ENCODE results near the gene AQP12B.
"Not testable (repeated sequence)": the region's sequence is repeated elsewhere in the genome, so short reads cannot be mapped to it uniquely, and the experiment has no call there.

Gene AQP12B

DNA sequence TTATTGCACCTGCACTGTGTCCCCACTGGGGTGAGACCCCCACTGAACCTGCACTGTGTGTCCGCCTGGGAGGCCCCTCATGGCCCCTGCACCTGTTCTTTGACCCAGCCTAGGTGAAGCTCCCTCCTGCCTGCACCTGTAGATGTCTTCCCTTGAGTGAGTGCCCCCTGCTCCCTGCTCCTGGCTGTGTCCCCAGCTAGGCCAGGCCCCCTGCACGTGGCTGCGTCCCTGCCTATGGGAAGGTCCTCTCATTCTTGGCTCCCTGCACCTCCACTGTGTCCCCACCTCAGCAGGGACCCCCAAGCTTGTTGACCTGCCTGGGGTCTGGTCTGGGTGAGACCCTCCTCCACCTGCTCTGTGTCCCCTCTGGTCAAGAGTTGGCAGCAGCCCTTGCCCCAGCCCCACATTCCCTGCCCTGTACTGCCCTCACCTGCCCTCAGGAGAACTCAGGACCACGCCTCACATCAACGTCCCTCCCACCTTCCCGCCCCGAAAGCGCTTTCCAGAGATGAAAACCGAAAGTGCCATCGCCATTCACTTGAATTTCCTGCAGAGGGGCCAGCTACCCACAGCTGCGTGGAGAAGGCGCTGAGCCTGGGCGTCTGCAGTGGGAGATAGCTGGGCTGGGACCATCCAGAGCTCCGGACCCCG, 769 bp upstream of the AQP12B start:
- not testable (repeated sequence) for DNase-seq (ENCODE audit: low spot score)

DNA sequence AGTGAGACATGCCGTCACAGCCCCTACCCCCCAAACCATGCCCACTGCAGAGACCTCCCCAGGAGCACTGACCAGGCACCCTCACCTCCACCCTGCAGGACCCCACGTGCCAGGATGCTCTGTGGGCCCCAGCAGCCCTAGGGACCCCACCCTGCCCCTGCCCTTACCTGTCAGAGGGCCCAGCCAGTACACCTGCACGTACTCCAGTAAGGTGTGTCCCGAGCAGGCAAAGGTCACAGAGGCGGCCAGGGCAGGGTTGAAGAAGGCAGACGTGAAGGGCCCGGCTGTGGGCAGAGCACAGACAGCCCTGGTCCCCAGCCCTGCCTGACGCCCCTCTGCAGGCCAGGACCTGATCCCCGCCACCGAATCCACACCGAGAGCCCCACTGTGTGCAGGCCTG, 2.5 kb downstream of the AQP12B start:
- DNase-seq (ENCODE audit: low spot score) = not testable (repeated sequence)

DNA sequence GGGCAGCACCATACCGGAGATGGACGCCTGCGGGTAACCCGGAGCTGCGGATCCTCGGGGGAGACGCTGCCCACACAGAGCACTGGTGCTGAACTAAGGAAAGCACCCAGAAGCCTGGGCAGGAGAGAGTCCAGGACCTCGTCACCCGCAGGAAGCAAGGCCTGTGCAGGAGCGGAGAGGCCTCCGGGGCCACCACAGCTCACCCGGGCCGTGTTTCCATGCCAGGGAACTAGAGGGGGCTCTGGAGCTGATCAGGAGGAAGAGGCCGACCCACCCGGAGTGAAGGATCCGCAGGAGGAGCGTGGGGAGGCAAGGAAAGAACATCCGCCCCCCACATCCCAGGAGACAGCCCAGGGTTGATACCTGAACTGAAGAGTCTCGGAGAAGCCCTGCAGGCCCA, 3.8 kb downstream of the AQP12B start:
- not testable (repeated sequence) for DNase-seq (ENCODE audit: low spot score)

DNA sequence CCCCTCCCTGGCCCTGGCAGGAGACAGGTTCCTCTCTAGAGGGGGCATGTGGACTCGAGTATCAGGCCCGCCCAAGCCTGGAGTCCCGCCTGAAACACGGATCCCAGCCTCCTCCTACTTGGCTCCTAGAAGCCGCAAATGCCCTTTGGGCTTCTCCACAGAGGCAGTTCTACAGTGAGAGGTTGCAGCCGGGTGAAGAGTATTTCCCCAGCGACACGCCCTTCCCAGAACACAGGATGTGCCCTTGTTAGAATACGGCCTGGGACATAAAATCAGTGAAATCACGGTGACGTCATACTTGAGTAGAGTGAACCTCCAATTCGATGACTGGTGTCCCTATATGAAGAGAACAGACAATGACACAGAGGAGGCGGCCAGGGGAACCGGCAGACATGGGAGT, 4.6 kb downstream of the AQP12B start:
- not testable (repeated sequence) for DNase-seq (ENCODE audit: low spot score)

DNA sequence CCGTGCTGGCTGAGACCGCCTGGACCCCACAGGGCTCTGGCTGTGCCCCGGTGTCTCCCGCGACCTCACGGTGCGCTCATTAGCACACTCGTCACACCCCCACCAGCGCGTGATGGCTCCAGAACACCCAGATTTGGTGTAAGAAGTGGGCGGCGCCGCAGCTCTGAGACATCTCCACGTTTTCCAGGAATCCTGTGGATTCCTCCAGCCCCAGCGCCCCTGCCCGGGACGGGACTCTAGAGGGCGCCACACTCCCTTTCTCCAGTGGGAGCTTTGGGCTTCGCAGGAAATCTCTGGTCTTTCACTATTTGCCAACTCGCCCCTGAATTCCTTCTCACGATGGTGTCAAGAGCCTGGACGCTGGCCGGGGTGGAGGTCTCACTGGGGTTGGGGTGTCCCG, 7.3 kb downstream of the AQP12B start:
- not testable (repeated sequence) for DNase-seq (ENCODE audit: low spot score)

DNA sequence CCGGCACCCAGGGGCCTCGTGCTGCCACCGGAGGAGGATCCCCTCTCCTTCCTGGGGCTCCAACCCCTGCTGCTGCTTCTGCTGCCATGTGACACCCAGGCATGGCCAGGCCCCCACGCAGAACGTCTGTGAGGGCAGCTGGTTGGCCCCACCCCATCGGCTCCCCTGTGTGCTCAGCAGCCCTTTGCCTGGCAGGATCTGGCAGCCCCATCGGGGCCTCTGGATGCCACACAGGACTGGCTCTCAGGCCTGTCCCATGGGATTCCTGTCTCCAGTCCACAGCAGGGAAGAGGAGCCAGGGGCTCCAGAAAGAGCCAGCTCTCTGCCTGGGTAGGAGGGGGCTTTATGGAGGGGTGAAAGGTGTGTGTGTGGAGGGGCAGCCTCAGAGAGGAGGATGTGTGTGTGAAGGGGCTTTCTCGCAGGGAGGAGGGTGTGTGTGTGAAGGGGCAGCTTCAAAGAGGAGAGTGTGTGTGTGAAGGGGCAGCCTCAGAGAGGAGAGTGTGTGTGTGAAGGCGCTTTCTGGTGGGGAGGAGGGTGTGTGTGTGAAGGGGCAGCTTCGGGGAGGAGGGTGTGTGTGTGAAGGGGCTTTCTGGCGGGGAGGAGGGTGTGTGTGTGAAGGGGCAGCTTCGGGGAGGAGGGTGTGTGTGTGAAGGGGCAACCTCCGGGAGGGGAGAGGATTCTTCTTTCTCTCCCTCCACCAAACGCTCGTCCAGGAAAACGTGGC, 8.1 kb downstream of the AQP12B start:
- DNase-seq (ENCODE audit: low spot score) = not testable (repeated sequence)

DNA sequence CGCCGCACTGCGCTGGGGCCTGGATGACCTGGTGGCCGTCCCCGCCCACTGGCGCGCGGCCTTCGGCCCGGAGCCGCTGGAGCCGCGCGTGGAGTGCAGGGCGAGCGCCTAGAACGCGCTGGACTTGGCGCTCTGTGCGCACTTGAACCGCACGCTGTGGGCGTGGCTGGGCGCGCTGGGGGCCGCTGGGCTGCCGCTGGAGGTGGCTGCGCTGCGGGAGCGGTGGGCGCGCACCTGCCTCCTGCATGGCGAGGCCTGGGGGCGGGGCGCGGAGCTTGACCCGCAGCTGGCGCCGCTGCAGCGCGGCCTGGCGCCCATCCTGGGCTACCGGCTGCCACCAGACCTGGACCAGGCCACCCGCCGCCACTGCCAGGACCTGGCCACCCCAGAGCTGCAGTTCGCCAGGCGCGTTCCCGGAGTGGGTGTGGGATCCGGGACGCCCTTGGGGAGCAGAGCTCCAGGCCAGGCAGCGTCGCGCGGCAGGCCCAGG, 9.9 kb downstream of the AQP12B start:
- no peak for DNase-seq (ENCODE audit: low spot score)

DNA sequence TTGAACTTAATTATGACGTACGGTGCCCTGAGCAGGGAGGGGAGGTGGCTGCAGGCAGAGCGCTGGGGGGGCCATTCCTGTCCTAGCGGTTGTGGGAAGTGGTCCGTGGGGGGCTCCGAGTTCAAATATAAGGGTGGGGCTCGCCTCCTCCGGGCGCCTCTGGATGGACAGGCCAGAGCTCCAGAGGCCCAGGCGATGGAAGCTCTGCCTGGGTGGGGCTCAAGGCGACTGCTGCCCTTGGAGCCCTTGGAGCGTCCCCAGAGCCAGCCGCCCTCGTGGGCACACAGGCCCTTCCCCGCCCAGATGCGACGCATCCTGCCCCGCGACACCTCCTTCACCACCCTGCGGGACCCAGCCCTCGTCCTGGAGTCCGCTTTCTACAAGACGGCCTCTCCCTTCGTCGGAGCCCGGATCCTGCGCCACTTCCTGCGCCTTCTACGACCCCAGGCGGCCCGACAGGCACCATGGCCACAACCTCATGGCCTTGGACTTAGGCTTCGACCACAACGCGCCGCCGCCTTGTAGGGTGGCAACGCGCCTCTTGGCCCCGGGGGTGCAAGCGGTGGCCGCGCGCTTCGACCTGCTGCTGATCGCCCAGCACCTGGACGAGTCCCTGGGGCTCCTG, 10.5 kb downstream of the AQP12B start:
- DNase-seq (ENCODE audit: low spot score) = no peak

DNA sequence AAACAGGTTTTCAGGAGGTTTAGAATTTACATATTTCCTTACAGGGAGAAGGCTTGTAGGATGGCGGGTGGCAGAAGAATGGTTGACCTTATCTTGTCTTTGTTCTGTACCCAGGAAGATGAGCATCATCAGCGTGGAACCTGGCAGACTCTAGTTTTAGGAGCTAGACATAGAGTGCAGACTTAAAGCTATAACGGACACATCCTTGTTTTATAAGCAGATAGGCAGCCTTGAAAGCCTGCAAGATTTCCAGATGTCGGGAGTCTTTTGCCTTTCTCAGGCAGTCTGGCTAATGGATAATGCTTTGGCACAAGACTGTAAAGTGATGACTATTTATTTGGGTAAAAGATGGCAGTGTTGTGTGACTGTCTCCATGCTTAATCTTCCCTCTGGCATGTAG, 11.7 kb downstream of the AQP12B start:
- no peak for DNase-seq (ENCODE audit: low spot score)

DNA sequence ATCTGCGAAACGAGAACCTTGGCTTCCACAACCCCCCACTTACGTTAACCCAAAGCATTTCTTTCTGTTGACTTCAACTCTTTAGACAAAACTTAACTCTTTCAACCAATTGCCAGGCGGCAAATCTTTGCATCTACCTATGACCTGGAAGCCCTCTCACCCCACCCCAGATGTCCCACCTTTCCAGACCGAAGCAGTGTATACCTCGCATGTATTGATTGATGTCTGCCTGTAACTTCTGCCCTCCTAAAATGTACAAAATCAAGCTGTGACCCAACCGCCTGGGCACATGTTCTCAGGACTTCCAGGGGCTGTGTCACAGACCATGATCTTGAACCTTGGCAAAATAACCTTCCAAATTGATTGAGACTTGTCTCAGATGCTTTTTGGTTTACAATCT, 12.3 kb downstream of the AQP12B start:
- DNase-seq (ENCODE audit: low spot score) = no peak

DNA sequence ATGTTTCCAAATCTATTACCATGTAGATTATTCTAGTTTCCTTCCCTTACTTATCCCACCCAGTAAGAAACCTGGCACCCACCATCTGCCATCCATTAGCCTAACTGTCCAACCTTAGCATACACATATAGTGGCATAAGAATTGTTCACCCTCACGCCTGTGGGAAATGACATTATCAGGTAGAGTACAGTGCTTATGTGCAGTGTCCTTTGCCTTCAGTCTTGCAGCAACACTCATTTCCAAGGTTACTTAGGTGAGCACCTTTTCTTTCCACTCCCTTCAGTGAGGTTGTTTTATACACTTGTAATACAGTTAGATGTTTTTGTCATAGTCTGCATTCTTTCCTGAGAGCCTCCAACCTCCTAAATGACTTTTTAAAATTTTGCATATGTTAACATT, 18.1 kb downstream of the AQP12B start:
- no peak for DNase-seq (ENCODE audit: low spot score)

DNA sequence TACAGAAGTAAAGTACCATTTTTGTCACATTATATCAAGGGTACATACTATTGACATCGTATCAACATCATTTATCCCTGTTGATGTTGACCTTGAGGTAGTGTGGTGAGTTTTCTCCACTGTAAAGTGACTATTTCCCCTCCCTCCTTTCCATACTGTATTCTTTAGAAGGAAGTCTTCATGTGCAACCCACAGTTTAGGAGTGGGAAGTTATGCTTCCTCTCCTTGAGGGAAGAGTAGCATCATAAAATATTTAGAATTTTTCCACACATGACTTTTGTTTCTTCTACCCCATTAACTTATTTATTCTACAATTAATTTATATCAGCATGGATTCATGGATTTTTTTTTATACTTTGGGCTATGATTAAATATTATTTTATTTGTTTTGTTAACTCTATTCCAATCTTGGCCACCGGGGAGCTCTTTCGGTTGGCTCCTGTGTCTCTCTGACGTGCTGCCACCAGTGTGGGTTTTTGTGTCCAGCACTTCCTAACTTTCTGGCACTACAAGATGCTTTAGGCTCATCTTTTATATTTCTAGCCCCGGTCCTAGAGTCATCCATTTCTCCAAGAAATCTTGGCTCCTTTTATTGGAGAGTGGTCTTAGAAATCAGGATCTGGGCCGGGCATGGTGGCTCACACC, 19.0 kb downstream of the AQP12B start:
- no peak for DNase-seq (ENCODE audit: low spot score)

DNA sequence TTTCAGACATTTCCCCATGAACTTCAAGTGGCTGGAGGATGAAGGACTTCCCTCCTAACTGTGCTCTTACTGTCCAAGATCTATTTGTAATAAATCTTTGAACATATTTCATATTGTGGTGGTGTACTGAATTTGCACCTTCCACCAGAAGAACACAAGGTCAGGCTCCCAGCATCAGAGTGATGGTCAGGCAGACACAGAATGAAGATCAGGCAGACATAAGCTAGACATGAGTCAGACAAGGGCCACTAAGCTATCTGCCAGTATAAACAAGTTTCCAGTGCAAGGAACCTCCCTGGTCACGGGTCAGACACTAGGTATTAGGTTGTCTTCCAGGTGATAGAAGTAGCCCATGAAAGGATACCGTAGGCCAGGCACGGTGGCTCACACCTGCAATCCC, 20.0 kb downstream of the AQP12B start:
- no peak for DNase-seq (ENCODE audit: low spot score)

DNA sequence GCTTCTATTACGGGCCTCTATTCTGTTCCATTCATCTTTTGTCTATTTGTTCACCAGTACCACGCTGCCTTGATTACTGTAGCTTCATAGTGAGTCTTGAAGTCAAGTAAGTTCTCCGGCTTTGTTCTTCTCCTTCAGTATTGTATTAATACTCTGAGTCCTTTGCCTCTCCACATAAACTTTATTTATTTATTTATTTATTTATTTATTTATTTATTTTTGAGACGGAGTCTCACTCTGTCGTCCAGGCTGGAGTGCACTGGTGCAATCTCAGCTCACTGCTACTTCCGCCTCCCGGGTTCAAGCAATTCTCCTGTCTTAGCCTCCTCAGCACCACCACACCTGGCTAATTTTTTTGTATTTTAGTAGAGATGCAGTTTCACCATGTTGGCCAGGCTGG, 22.8 kb downstream of the AQP12B start:
- DNase-seq (ENCODE audit: low spot score) = not testable (repeated sequence)

DNA sequence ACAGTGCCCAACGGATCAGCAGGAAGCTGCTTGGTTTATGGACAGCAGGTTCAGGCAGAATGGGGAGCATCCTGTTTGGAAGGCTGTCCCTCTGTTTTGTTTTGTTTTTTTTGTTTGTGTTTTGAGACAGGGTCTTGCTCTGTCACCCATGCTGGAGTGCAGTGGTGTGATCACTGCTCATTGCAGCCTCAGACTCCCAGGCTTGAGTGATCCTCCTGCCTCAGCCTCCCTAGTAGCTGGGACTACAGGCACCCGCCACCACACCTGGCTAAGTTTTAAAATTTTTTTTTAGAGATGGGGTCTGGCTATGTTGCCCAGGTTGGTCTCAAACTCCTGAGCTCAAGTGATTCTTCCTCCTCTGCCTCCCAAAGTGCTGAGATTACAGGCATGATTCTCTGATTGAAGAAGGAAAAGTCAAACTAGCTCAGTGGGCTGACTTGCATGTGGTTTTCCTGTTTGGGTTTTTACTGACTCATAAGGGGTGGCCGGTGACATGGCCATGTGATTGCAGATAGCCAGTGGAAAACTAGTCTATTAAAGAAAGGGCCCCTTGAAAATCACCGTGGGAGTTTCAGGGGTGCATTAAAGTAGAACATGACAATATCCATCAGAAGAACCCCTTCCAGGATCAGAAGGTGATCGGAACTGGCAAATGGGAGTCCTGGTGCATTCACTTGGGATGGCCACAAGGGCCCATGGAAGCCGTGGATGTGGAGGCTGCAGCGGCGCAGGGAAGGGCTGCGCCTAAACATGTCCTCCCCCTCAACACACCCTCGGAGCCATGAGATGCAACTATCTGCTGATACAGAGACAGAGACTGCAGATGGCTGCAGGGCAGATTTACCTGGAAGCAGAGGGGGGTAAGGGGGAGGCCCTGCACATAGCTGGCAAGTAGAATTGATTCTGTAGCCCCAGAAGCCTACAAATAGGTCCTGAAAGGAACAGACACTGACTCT, 26.5 kb downstream of the AQP12B start:
- no peak for DNase-seq (ENCODE audit: low spot score)

DNA sequence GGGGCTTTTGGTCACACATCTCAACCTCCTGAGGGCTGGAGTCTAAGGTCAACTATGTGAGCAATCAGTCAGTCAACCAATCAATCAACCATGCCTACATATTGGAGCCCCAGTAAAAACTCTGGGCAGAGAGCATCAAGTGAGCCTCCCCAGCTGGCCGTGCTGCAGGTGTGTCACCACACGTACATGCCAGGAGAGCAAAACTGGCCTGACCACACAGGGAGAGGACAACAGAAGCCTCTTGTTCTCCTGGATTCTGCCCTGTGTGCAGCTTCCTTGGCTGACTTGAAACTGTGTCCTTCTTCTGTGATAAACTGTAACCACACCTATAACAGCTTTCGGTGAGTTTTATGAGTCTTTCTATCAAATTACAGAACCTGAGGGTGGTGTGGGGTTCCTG, 31.5 kb downstream of the AQP12B start:
- no peak for DNase-seq (ENCODE audit: low spot score)

DNA sequence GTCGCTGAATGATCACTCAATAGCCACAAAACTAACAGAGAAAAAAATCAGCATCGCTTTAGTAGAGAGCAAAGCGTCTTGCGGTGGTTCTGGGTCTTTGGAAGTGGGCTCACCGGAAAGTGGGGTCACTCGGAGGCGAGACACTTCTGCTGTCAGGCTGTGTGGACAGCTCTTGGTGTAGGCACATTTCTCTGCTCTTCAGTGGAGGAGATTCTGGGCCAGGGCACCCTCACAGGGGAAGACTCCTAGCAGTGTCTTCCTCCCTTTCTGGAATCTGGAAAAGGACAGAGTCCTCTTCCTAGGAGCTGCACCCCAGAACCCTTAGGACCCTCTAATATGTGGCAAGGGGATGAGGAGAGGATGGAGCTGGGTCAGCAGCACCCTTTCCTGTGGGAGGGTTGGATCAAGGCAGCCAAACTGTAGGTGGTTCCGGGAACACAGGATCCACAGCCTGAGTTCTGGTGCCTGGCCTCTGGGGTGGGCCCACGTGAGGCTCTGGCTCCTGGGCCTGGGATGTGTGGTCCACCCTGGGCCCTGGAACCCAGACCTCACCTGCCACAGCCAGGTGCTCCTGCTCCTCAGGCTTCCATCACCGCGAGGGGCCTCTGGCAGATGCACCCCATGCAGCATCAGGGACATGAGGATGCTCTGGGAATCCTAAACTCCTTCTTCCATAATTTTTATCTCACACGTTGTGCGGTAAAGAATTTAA, 32.3 kb downstream of the AQP12B start:
- DNase-seq (ENCODE audit: low spot score) = no peak

DNA sequence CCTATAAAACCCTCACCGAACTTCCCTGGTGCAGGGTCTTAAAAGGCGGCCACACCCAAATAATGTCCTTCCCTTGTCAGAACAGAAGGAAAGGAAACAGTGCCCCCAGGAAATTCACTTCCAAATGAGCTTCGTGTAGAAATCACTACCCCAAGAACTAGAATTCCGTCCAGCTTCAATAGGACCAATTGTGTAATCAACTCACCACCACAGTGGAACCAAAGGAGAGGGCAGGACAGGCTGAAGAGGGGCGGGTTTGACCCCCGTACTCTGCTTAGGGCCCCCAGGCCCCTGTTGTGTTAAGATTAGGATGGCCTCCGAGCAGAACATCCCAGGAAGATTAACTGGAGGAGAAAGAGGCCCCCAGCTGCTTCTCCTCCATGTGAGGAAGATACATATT, 33.4 kb downstream of the AQP12B start:
- DNase-seq (ENCODE audit: low spot score) = no peak

DNA sequence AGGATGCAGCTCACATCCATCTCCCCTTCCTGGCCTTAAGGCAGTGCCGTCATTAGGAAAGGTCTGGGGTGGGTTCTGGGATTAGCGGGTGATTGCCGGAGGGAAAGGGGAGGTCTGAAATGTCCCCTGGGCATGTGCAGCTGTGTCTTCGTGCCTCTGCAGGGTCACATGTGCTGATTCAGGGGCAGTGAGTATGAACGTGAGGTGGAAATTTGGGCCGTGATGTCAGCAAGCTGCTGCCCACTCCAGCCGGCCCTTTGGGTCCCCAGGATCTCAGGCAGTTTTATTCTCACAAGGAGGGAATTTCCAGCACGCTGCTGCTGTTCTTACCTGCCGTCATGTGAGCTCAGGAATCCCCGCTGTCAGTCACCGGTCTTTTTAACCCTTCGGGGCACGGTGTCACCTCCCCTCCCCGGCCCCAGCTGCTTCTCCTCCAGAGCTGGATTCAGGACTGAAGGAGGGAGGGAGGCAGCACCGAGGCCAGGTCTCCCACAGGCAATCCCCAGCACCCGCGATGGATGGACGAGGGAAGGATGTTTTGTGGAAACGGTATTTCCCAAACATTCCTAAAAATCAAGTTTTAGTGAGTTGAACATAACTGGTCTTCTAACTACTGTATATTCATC, 33.9 kb downstream of the AQP12B start:
- DNase-seq (ENCODE audit: low spot score) = no peak

DNA sequence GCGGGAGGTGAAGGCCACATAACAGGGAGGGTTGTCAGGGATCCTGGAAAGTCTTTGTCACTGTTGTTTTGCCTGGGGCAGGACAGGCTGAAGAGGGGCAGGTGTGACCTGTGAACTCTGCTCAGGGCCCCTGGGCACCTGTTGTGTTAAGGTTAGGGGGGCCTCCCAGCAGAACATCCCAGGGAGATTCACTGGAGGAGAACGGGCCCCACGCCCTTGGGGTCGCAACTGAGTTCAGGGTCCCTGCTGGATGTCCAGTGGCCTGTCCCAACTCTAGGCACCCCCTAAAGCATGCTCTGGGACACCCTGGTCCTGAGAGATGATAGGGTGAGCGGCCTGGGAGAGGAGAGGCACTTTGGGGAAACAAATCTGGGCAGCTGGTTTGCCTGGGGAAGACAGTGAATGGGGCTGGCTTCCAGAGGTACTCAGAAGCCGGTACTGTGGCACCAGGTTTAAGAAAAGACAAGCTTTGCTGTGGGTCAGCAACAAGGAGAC, 34.5 kb downstream of the AQP12B start:
- no peak for DNase-seq (ENCODE audit: low spot score)
